Measurements from ENCODE around the gene SF3A1. TPM values are rescaled to one million over a fixed set of nuclear protein-coding genes. Genes with fewer than 3 reads are reported as not detected.

Gene SF3A1
- total and polyA plus RNA-seq, 4 donors: 19.6 to 41.6 (median 23.9) TPM

DNA sequence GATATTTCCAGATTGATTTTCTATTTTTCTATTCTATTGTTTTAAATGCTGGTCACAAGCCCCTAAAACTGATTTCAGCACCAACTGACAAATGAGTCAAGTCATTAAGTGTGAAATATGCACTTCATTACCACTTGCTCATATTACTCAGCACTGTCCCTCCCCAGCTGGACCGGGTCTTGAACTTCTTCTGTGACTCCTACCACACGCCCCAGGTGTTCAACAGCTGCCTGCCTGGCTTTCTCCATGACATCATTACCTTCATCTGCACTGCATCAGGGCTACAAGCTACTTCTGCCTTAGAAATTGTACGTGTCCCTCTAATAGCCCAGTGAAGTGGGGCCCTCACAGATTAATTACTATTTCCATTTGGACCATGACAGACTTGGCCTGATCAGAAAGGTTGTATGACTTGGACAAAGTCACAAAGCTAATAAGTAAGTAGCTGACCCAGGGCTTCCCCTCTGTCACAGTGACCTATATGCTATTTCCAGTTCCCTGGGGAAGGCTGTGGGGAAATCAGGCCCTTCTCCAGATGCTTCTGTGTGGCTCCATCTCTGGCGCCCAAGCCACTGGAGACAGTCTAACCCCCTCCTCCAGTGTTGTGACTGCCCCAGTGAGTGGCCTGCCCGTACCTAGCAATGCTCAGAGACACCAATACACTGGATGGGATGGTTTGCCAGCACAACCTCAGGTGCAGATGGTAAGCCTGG lies 48.0 kb downstream of the SF3A1 start:
- Histone ChIP-seq H3K27me3 (ENCODE audit: control insufficient read depth in 4 of 4, insufficient read depth in 4 of 4, low read length in 3 of 4) (no peaks in the 10 kb centered on the region), H3K9me3 (ENCODE audit: control insufficient read depth in 4 of 4, low read length in 3 of 4) (no peaks in the 10 kb centered on the region), H3K27ac (ENCODE audit: low read depth in 1 of 2, low read length in 2 of 2) (no peak overlapping the region), H3K36me3 (ENCODE audit: control insufficient read depth in 4 of 4, insufficient read depth in 3 of 4, low read depth in 1 of 4, low read length in 3 of 4) (peaks cover 0 to 5% (median 1%) of the 10 kb centered on the region in 4 donors), H3K4me1 (ENCODE audit: control insufficient read depth in 4 of 4, insufficient read depth in 4 of 4, low read length in 3 of 4) (peaks cover 22 to 58% (median 39%) of the 10 kb centered on the region in 4 donors), H3K4me3 (ENCODE audit: low read depth in 1 of 3, low read length in 3 of 3) (no peak overlapping the region), H3K9ac (ENCODE audit: low read depth in 1 of 2, low read length in 2 of 2) (no peak overlapping the region)
- no peak for TF ChIP-seq NR2F2 (IDR thresholded peaks at IDR 0.05)
- no peak for DNase-seq (ENCODE audit: low spot score)
- WGBS: 93% methylated on average over 5 of the region's 5 CpGs

DNA sequence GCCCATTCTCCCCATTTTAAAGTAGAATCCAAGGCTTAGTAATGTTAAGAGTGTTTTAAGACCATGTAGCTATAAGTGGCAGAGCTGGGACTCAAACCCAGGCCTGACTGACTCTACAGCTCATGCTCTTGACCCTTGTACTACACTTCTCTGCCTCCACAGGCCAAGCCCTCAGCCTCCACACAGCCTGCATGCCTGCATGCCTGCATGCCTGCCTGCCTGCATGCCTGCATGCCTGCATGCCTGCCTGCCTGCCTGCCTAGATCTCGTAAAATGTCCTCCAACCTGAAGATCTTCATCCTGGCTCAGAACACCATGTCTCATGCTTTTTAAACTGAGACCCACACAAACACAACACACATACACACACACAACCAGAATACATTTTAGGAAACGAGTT lies 48.6 kb downstream of the SF3A1 start:
- H3K9me3 ChIP-seq (ENCODE audit: control insufficient read depth in 4 of 4, low read length in 3 of 4): no peaks in the 10 kb centered on the region
- WGBS: 81% methylated on average over 2 of the region's 2 CpGs
- peaks cover 0 to 5% (median 1%) of the 10 kb centered on the region in 4 donors for H3K36me3 ChIP-seq (ENCODE audit: control insufficient read depth in 4 of 4, insufficient read depth in 3 of 4, low read depth in 1 of 4, low read length in 3 of 4)
- no peak overlapping the region for H3K9ac ChIP-seq (ENCODE audit: low read depth in 1 of 2, low read length in 2 of 2)
- no peak overlapping the region for H3K4me3 ChIP-seq (ENCODE audit: low read depth in 1 of 3, low read length in 3 of 3)
- TF ChIP-seq, protein P1, sequence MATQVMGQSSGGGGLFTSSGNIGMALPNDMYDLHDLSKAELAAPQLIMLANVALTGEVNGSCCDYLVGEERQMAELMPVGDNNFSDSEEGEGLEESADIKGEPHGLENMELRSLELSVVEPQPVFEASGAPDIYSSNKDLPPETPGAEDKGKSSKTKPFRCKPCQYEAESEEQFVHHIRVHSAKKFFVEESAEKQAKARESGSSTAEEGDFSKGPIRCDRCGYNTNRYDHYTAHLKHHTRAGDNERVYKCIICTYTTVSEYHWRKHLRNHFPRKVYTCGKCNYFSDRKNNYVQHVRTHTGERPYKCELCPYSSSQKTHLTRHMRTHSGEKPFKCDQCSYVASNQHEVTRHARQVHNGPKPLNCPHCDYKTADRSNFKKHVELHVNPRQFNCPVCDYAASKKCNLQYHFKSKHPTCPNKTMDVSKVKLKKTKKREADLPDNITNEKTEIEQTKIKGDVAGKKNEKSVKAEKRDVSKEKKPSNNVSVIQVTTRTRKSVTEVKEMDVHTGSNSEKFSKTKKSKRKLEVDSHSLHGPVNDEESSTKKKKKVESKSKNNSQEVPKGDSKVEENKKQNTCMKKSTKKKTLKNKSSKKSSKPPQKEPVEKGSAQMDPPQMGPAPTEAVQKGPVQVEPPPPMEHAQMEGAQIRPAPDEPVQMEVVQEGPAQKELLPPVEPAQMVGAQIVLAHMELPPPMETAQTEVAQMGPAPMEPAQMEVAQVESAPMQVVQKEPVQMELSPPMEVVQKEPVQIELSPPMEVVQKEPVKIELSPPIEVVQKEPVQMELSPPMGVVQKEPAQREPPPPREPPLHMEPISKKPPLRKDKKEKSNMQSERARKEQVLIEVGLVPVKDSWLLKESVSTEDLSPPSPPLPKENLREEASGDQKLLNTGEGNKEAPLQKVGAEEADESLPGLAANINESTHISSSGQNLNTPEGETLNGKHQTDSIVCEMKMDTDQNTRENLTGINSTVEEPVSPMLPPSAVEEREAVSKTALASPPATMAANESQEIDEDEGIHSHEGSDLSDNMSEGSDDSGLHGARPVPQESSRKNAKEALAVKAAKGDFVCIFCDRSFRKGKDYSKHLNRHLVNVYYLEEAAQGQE (IDR thresholded peaks at IDR 0.05): no peak
- TF ChIP-seq, protein P2, sequence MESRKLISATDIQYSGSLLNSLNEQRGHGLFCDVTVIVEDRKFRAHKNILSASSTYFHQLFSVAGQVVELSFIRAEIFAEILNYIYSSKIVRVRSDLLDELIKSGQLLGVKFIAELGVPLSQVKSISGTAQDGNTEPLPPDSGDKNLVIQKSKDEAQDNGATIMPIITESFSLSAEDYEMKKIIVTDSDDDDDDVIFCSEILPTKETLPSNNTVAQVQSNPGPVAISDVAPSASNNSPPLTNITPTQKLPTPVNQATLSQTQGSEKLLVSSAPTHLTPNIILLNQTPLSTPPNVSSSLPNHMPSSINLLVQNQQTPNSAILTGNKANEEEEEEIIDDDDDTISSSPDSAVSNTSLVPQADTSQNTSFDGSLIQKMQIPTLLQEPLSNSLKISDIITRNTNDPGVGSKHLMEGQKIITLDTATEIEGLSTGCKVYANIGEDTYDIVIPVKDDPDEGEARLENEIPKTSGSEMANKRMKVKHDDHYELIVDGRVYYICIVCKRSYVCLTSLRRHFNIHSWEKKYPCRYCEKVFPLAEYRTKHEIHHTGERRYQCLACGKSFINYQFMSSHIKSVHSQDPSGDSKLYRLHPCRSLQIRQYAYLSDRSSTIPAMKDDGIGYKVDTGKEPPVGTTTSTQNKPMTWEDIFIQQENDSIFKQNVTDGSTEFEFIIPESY (IDR thresholded peaks at IDR 0.05): no peak
- TF ChIP-seq FOXA2 (IDR thresholded peaks at IDR 0.05): no peak
- H3K27ac ChIP-seq (ENCODE audit: low read depth in 1 of 2, low read length in 2 of 2): no peak overlapping the region
- no peaks in the 10 kb centered on the region for H3K27me3 ChIP-seq (ENCODE audit: control insufficient read depth in 4 of 4, insufficient read depth in 4 of 4, low read length in 3 of 4)
- DNase-seq (ENCODE audit: low spot score): no peak
- H3K4me1 ChIP-seq (ENCODE audit: control insufficient read depth in 4 of 4, insufficient read depth in 4 of 4, low read length in 3 of 4): peaks cover 22 to 60% (median 39%) of the 10 kb centered on the region in 4 donors

DNA sequence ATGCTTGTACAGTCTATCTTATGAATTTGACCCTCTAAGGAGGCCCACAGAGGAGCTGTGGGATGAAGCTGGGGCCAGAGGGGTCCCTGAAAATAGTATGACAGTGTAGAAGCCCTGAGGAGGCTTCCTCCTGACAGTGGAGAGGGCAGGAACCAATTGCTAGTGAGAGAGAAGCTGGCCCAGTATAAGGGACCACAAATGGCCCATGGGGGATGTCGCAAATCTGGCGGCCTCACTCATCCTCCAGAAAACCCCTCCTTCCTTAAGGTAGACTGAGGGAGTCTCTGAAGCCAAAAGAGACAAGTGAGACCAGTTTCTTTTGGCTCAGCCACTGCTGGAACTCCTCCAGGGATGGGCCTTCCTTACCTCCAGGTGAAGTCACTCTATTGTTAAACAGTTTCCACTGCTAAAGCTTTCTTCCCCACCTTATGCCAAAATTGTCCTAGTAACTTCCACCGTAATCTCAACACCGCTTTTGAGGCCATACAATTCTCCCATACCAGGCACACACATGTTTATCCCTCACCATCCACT lies 49.6 kb downstream of the SF3A1 start:
- 94% methylated on average over 4 of the region's 4 CpGs for WGBS

More for the DNA sequence above, 49.6 kb downstream of the SF3A1 start:
- TF ChIP-seq, protein P3, sequence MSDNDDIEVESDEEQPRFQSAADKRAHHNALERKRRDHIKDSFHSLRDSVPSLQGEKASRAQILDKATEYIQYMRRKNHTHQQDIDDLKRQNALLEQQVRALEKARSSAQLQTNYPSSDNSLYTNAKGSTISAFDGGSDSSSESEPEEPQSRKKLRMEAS (IDR thresholded peaks at IDR 0.05): no peak
- TF ChIP-seq JUND (IDR thresholded peaks at IDR 0.05) (no peak), GABPA (IDR thresholded peaks at IDR 0.05 in 1 of 2, conservative IDR thresholded peaks at IDR 0.05 in 1 of 2) (no peak), NR2F2 (IDR thresholded peaks at IDR 0.05) (no peak), SP1 (IDR thresholded peaks at IDR 0.05) (no peak), HNF4G (IDR thresholded peaks at IDR 0.05) (no peak), HNF4A (conservative IDR thresholded peaks at IDR 0.05) (no peak), EGR1 (IDR thresholded peaks at IDR 0.05; ENCODE audit: low read depth in 2 of 2) (no peak)
- TF ChIP-seq, protein P4, sequence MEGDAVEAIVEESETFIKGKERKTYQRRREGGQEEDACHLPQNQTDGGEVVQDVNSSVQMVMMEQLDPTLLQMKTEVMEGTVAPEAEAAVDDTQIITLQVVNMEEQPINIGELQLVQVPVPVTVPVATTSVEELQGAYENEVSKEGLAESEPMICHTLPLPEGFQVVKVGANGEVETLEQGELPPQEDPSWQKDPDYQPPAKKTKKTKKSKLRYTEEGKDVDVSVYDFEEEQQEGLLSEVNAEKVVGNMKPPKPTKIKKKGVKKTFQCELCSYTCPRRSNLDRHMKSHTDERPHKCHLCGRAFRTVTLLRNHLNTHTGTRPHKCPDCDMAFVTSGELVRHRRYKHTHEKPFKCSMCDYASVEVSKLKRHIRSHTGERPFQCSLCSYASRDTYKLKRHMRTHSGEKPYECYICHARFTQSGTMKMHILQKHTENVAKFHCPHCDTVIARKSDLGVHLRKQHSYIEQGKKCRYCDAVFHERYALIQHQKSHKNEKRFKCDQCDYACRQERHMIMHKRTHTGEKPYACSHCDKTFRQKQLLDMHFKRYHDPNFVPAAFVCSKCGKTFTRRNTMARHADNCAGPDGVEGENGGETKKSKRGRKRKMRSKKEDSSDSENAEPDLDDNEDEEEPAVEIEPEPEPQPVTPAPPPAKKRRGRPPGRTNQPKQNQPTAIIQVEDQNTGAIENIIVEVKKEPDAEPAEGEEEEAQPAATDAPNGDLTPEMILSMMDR (IDR thresholded peaks at IDR 0.05; ENCODE audit: low read depth, low read length, missing input control): no peak
- Histone ChIP-seq H3K4me1 (ENCODE audit: control insufficient read depth in 4 of 4, insufficient read depth in 4 of 4, low read length in 3 of 4) (peaks cover 21 to 50% (median 35%) of the 10 kb centered on the region in 4 donors), H3K9ac (ENCODE audit: low read depth in 1 of 2, low read length in 2 of 2) (no peak overlapping the region), H3K9me3 (ENCODE audit: control insufficient read depth in 4 of 4, low read length in 3 of 4) (no peaks in the 10 kb centered on the region), H3K27me3 (ENCODE audit: control insufficient read depth in 4 of 4, insufficient read depth in 4 of 4, low read length in 3 of 4) (no peaks in the 10 kb centered on the region), H3K27ac (ENCODE audit: low read depth in 1 of 2, low read length in 2 of 2) (peak overlapping the region; percentile 22 to 49), H3K36me3 (ENCODE audit: control insufficient read depth in 4 of 4, insufficient read depth in 3 of 4, low read depth in 1 of 4, low read length in 3 of 4) (peaks cover 0 to 5% (median 0%) of the 10 kb centered on the region in 4 donors), H3K4me3 (ENCODE audit: low read depth in 1 of 3, low read length in 3 of 3) (no peak overlapping the region)
- DNase-seq (ENCODE audit: low spot score): no peak

All from liver (tissue), 9 donors.